ENCODE measurements around the gene RAB11FIP4.

GRCh38 chr17:31480904-31481782 lies 89.7 kb downstream of the RAB11FIP4 start:
- TF ChIP-seq ZSCAN5A (CRISPR knock-in tag; IDR thresholded peaks at IDR 0.05; ENCODE audit: borderline replicate concordance) (no peak), KMT2A (CRISPR knock-in tag; IDR thresholded peaks at IDR 0.05) (no peak), HOXA9 (CRISPR knock-in tag; IDR thresholded peaks at IDR 0.05; ENCODE audit: borderline replicate concordance) (no peak), POLR2A (IDR thresholded peaks at IDR 0.05; ENCODE audit: insufficient read depth in 1 of 2, low read depth in 2 of 2, low read length in 2 of 2) (no peak)

All from HepG2 (cell line).